Heart left ventricle (tissue), 16 donors: Measurements from ENCODE around the gene PARP1. TPM values are rescaled to one million over a fixed set of nuclear protein-coding genes. Genes with fewer than 3 reads are reported as not detected.

Experiments
- ATAC-seq, 4 donors: fragments of 200-7000 bp; cut with Tn5 transposase; one replicate each; pipeline ENCODE4 v1.9.1; 2020 to 2022; ENCODE audit warnings: moderate library complexity in 4 of 4, mild to moderate bottlenecking in 3 of 4, moderate number of reproducible peaks in 1 of 4
- DNase-seq, 5 donors: peaks; one replicate each; pipeline ENCODE4 v3.0.0-alpha.2; 2020
- H3K27ac ChIP-seq, 12 donors: fragments of 200-600 bp; sonication (generic) in 4 of 12; one replicate each; pipeline versions ENCODE4 v1.5.0 to v1.8.0; 2016 to 2022; ENCODE audit warnings: mild to moderate bottlenecking in 2 of 12
- H3K27me3 ChIP-seq, 9 donors: fragments of 200-600 bp; sonication (generic) in 2 of 9; one replicate each; pipeline versions ENCODE4 v1.5.1 to v1.8.0; 2016 to 2022; ENCODE audit warnings: mild to moderate bottlenecking in 3 of 9
- H3K36me3 ChIP-seq, 9 donors: fragments of 200-600 bp; sonication (generic) in 2 of 9; one replicate each; pipeline versions ENCODE4 v1.5.0 to v1.8.0; 2018 to 2022; ENCODE audit warnings: mild to moderate bottlenecking in 2 of 9
- H3K4me1 ChIP-seq, 12 donors: fragments of 200-600 bp; sonication (generic) in 4 of 12; one replicate each; pipeline versions ENCODE4 v1.5.0 to v1.8.0; 2016 to 2022; ENCODE audit warnings: mild to moderate bottlenecking in 3 of 12
- H3K4me3 ChIP-seq, 12 donors: fragments of 200-600 bp; sonication (generic) in 4 of 12; one replicate each; pipeline versions ENCODE4 v1.5.0 to v1.8.0; 2017 to 2022; ENCODE audit warnings: mild to moderate bottlenecking in 9 of 12, moderate library complexity in 4 of 12
- H3K9me3 ChIP-seq, 12 donors: fragments of 200-600 bp; sonication (generic) in 4 of 12; one replicate each; pipeline versions ENCODE4 v1.5.0 to v1.8.0; 2016 to 2022; ENCODE audit warnings: mild to moderate bottlenecking in 1 of 12
- CTCF ChIP-seq, 12 donors: fragments of 200-600 bp; sonication (generic) in 4 of 12; IDR thresholded peaks; one replicate each; pipeline versions ENCODE4 v1.5.0 to v1.8.0; 2018 to 2022; ENCODE audit warnings: antibody characterized with exemption in 12 of 12, mild to moderate bottlenecking in 5 of 12
- POLR2A ChIP-seq, 2 donors: fragments of 450-650 bp; IDR thresholded peaks; one replicate each; pipeline ENCODE4 v1.6.1; 2017; ENCODE audit warnings: antibody characterized with exemption in 2 of 2, mild to moderate bottlenecking in 2 of 2, moderate library complexity in 2 of 2
- whole genome bisulfite sequencing, 4 donors: extraction: QIAGEN DNeasy Blood & Tissue Kit in 2 of 4; methylation state at CpG; one replicate each; pipeline versions ENCODE4 v1.1.5 to v1.1.7; 2013 to 2018; 5-methylcytosine and 5-hydroxymethylcytosine counted together
- intact Hi-C, 10 donors: fragments of 100-400 bp; cut with DNase I; formaldehyde crosslinking; loops; one replicate each; pipeline versions ENCODE4 v1.11.1 to v1.14.2; 2022
- polyA plus RNA-seq, 2 donors: library from polyadenylated mRNA; stranded (reverse); fragments of 200-250 nt; gene quantifications; one replicate each; pipeline ENCODE4 v1.2.3, GENCODE V29; 2013
- total RNA-seq, 9 donors: library from RNA; depleted of rRNA in 2 of 9; stranded (reverse); fragments of >200 nt in 2 of 9; fragmentation: NEBNext Ultra II Directional in 3 of 9; extraction: Animal tissue kit (Norgen Biotek cat#: 25700) in 3 of 9; gene quantifications; one replicate each; pipeline versions ENCODE4 v1.1.0 to v1.2.4, GENCODE V29; 2016 to 2023
- donor health status: ischemic (EF 13 %, LVEDD 7.1; RV severe dilation, severe dysfunction).
- donor health status: healthy with polysubstance abuse.
- donor health status: DM: no; HTN: yes; CAD: no.
- donor health status: DM: no; HTN: no; CAD: no.
- donor health status: ischemic (EF 25% LVEDD 6.9; RV normal size, moderate dysfunction).
- donor health status: ischemic (EF 25% LVEDD 5.7; RV mildly dilated, moderate dysfunction).
- donor health status: healthy.
- donor health status: DM: yes; HTN: yes; CAD: no.
- donor health status: ischemic (EF 35%, LVEDD 5.7; RV mildly dilated, moderate dysfunction).
- donor health status: nonischemic (EF 11% LVEDD 7.7; RV severe dilation, severe dysfunction).
- donor health status: DM: yes; HTN: yes; CAD: no.
- donor health status: PGD.
- donor health status: ischemic (EF 29% LVEDD 5.4; RV normal size, mild dysfunction).
- donor health status: nonischemic (EF 23%, LVEDD 6.1; RV moderate dilation, normal function).

PARP1 gene
- total and polyA plus RNA-seq, 11 donors, result 50.4 to 168 (median 111) TPM

- 47 to 71% (median 61%) methylated on average over 9 of the region's 9 CpGs for WGBS, 4 donors
- Histone ChIP-seq H3K36me3 (peaks cover 0 to 100% (median 100%) of the 10 kb centered on the region in 9 donors), H3K4me3 (no peak overlapping the region), H3K27ac (peak overlapping the region in 11 of 12 donors; percentile 40 to 75 (median 64)), H3K27me3 (no peaks in the 10 kb centered on the region), H3K9me3 (no peaks in the 10 kb centered on the region), H3K4me1 (peaks cover 0 to 27% (median 9%) of the 10 kb centered on the region in 12 donors)
- peak in 3 of 4 donors; percentile 43 to 72 (median 63) for ATAC-seq
- intact Hi-C loops, result no loop called here
- TF ChIP-seq POLR2A (IDR thresholded peaks at IDR 0.05), result no peak
- no peak for TF ChIP-seq CTCF (IDR thresholded peaks at IDR 0.05)
- DNase-seq, result no peak
These were observed 43.9 kb downstream of the PARP1 start for GRCh38 chr1:226363801-226364513.

GRCh38 chr1:226362891-226363447, 44.9 kb downstream of the PARP1 start:
- Histone ChIP-seq H3K36me3 (peaks cover 0 to 100% (median 98%) of the 10 kb centered on the region in 9 donors), H3K4me3 (no peak overlapping the region), H3K27ac (peak overlapping the region in 6 of 12 donors; percentile 56 to 75 (median 72)), H3K27me3 (no peaks in the 10 kb centered on the region), H3K9me3 (no peaks in the 10 kb centered on the region), H3K4me1 (peaks cover 0 to 27% (median 9%) of the 10 kb centered on the region in 12 donors)
- no peak for DNase-seq
- WGBS, 4 donors, result 56 to 69% (median 63%) methylated on average over 9 of the region's 9 CpGs
- TF ChIP-seq POLR2A (IDR thresholded peaks at IDR 0.05), result no peak
- no peak for TF ChIP-seq CTCF (IDR thresholded peaks at IDR 0.05)
- intact Hi-C loops, result no loop called here
- peak in 1 of 4 donors; percentile 4 for ATAC-seq

- no peaks in the 10 kb centered on the region for H3K27me3 ChIP-seq
- no peak overlapping the region for H3K4me3 ChIP-seq
- peak overlapping the region in 2 of 12 donors; percentile 73 to 75 for H3K27ac ChIP-seq
- intact Hi-C loops, result no loop called here
- H3K4me1 ChIP-seq, result peaks cover 0 to 30% (median 9%) of the 10 kb centered on the region in 12 donors
- TF ChIP-seq POLR2A (IDR thresholded peaks at IDR 0.05) (no peak), CTCF (IDR thresholded peaks at IDR 0.05) (no peak)
- WGBS, 4 donors, result 82 to 88% (median 85%) methylated on average over 6 of the region's 6 CpGs
- H3K9me3 ChIP-seq, result no peaks in the 10 kb centered on the region
- ATAC-seq (no peak), DNase-seq (no peak)
- H3K36me3 ChIP-seq, result peaks cover 0 to 99% (median 92%) of the 10 kb centered on the region in 9 donors
These were observed 45.5 kb downstream of the PARP1 start for GRCh38 chr1:226362361-226362760.

GRCh38 chr1:226360106-226360746, 47.7 kb downstream of the PARP1 start:
- H3K9me3 ChIP-seq, result no peaks in the 10 kb centered on the region
- no peak overlapping the region for H3K4me3 ChIP-seq
- WGBS, 4 donors, result 84 to 94% (median 89%) methylated on average over 8 of the region's 8 CpGs
- TF ChIP-seq POLR2A (IDR thresholded peaks at IDR 0.05) (no peak), CTCF (IDR thresholded peaks at IDR 0.05) (no peak)
- DNase-seq (no peak), ATAC-seq (no peak)
- H3K27me3 ChIP-seq, result no peaks in the 10 kb centered on the region
- peaks cover 0 to 95% (median 71%) of the 10 kb centered on the region in 9 donors for H3K36me3 ChIP-seq
- no peak overlapping the region for H3K27ac ChIP-seq
- intact Hi-C loops, result no loop called here
- peaks cover 0 to 50% (median 22%) of the 10 kb centered on the region in 12 donors for H3K4me1 ChIP-seq
